T follicular helper cell (primary cell): ENCODE data around the gene RAD17.
"Not testable (repeated sequence)": the region's sequence is repeated elsewhere in the genome, so short reads cannot be mapped to it uniquely, and the experiment has no call there.

Experiments used
- DNase-seq: peaks from one replicate; pipeline ENCODE4 v3.0.0-alpha.2; 2020; ENCODE audit warnings: low read depth

RAD17 gene

GRCh38 chr5:69374911-69375446, 5.4 kb downstream of the RAD17 start:
- DNase-seq: no peak

GRCh38 chr5:69378376-69378775, 8.8 kb downstream of the RAD17 start:
- no peak for DNase-seq

GRCh38 chr5:69404659-69405330, 35.2 kb downstream of the RAD17 start:
- no peak for DNase-seq

- peak; percentile 19 for DNase-seq
Measured at GRCh38 chr5:69414885-69415583, 45.4 kb downstream of the RAD17 start, which contains the start of gene MARVELD2. TSS of gene MARVELD2 (plus strand) at chr5:69415116. CDS start at chr5:69419386, 4,270 bp downstream.

GRCh38 chr5:69415584-69415958, 46.0 kb downstream of the RAD17 start:
- no peak for DNase-seq

- no peak for DNase-seq
Measured at GRCh38 chr5:69416180-69416579, 46.6 kb downstream of the RAD17 start.

GRCh38 chr5:69416699-69417098, 47.1 kb downstream of the RAD17 start:
- no peak for DNase-seq

- no peak for DNase-seq
Measured at GRCh38 chr5:69418554-69418953, 48.9 kb downstream of the RAD17 start.

GRCh38 chr5:69431424-69432303, 62.0 kb downstream of the RAD17 start:
- no peak for DNase-seq

- no peak for DNase-seq
Measured at GRCh38 chr5:69432412-69433206, 63.0 kb downstream of the RAD17 start.

GRCh38 chr5:69435276-69435884, 65.8 kb downstream of the RAD17 start:
- DNase-seq: not testable (repeated sequence)

GRCh38 chr5:69444127-69444754, 74.6 kb downstream of the RAD17 start:
- no peak for DNase-seq

- DNase-seq: no peak
Measured at GRCh38 chr5:69449511-69449910, 79.9 kb downstream of the RAD17 start.

- DNase-seq: no peak
Measured at GRCh38 chr5:69450116-69450515, 80.5 kb downstream of the RAD17 start.

- DNase-seq: not testable (repeated sequence)
Measured at GRCh38 chr5:69450527-69450926, 80.9 kb downstream of the RAD17 start.

GRCh38 chr5:69451941-69452647, 82.5 kb downstream of the RAD17 start:
- DNase-seq: no peak

GRCh38 chr5:69453487-69453886, 83.9 kb downstream of the RAD17 start:
- not testable (repeated sequence) for DNase-seq

GRCh38 chr5:69454460-69455249, 85.0 kb downstream of the RAD17 start:
- DNase-seq: no peak

- DNase-seq: not testable (repeated sequence)
Measured at GRCh38 chr5:69455428-69455988, 85.9 kb downstream of the RAD17 start.
